ENCODE measurements around the gene RHOH.

GRCh38 chr4:40262861-40263260 lies 66.0 kb downstream of the RHOH start:
- TF ChIP-seq CTCF (IDR thresholded peaks at IDR 0.05) (no peak), POLR2A (IDR thresholded peaks at IDR 0.05; ENCODE audit: low read depth) (no peak), POLR2AphosphoS5 (IDR thresholded peaks at IDR 0.05) (no peak), EP300 (IDR thresholded peaks at IDR 0.05) (no peak)

Data from esophagus muscularis mucosa (tissue), 4 donors.